Stimulated activated CD4-positive, alpha-beta T cell treated with anti-CD3 and anti-CD28 coated beads, TNF-alpha, amount 100 ng/mL, for 24 hours (primary cell): ENCODE data around the gene C18orf63.

Source experiments
- DNase-seq, 3 experiments: peaks; one replicate each; pipeline ENCODE4 v3.0.0-alpha.2; 2020; ENCODE audit warnings: low read depth in 3 of 3

Gene C18orf63

DNA sequence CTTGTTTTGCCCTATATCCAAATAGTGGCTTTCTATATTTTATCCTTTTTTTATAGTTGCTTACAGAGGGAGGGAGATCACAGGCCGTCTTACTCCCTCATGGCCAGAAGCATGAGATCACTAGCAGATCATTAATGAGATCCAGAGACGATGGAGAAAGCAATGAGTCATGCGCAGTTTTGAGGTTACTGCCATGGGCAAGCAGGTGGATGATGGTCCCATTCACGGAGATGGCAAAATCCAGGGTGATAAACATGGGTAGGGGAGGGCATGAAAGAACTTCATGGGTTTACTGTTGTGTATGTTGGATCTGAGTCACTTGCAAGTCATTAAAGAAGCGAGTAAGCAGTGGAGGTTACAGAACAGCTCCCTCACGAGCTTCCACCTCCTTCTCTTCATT lies 60.4 kb downstream of the C18orf63 start:
- no peak for DNase-seq

DNA sequence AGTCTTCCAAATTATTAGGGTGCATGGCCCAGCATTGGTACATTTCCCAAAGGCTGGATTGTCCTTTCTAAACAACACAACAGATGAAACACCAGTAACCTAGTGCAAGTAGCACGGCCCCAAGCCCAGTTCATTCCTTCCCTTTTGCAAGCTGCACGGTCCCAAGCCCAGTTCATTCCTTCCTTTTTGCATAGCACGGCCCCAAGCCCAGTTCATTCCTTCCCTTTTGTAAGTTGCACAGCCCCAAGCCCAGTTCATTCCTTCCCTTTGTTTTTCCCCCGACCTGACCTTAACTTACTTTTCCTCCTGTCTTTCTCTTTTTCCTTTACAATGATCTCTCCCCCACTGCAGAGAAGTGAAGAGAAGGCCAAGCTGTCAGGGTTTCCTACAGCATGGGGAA lies 60.9 kb downstream of the C18orf63 start:
- no peak for DNase-seq

DNA sequence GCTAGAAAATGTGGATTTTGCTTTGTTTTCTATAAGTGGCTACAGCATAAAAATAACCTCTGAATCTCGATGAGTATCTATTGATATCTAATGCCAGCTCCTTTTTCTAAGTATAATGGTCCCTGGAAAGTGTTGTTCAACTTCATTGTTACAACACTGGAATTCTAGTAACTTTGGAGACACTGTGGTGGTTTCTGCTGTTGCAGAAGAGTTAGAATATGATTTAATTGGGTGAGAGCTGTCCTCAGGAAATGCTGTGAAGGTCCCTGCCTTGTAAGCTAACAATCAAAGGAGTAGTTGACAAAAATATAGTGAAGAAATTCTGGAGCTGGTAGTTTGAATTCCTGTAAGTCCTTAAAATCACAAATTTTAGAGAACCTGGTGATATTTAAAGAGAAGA lies 62.1 kb downstream of the C18orf63 start:
- no peak for DNase-seq

DNA sequence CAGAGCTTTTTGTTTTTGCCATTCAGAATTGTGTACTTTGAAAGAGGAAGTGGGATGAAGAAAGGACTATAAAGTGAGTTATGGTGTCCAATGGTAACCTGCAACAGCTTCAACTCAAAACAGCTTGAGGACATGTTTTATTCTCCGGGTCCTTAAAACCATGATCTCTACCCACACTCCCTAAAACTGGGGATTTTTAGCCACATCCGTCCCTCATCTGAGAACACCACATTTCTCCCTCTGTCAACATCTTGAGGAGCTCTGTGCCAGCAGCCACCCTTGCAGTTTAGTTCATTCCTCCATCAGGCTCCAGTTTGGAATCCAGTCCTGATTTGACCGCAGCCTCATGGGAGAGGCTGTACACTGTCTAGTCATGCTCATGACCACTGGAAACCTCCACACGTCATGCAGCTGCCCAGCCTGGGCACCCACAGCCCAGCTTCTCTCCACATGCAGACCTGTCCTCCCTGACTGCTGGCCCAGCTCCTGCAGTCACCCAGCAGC lies 62.6 kb downstream of the C18orf63 start:
- no peak for DNase-seq

DNA sequence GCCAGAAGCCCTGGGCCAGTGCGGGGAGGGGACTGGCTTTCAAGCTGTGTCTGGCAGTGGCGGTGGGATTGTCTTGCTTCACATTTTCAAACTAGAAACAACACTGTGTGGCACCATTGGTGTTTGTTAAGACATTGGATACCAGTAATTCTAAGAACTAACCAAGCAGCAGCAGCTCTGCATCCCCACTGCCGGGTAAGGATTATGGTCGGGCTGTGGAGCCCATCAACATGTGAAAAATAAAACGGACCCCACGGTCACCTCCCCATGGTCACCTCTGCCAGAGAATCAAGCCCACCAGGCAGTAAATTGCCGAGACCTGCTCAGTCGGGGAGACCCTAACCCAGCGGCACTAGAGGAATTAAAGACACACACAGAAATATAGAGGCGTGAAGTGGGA lies 65.3 kb downstream of the C18orf63 start:
- no peak for DNase-seq

DNA sequence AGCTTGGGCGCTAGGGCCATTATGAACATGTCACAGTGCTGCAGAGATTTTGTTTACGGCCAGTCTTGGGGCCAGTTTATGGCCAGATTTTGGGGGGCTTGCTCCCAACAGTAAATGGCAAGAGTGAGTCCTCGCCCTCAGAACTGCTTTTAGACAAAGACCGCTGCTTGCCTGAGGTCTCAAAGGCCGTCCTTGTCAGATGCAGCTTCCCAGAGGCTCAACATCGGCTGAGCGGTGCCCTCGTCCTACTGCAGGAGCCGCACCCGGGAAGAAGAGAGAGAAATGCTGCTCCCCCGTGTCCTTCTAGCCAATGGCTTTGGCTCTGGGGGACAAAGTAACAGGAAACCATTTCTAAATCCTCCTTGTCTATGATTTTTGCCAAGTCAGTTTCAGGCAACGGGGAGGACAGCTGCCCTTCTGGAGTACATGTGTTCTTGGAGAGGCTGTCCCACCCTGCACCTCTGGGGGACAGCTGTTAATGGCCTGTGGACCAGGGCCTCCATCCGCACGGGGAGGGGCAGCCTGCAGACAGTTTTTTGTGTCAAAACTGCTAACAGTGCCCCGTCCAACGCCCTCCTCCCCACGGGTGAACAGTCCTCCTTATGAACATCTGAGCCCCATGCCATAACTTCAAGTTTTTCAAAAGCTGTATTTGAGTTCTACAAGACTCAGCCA lies 66.1 kb downstream of the C18orf63 start:
- no peak for DNase-seq

DNA sequence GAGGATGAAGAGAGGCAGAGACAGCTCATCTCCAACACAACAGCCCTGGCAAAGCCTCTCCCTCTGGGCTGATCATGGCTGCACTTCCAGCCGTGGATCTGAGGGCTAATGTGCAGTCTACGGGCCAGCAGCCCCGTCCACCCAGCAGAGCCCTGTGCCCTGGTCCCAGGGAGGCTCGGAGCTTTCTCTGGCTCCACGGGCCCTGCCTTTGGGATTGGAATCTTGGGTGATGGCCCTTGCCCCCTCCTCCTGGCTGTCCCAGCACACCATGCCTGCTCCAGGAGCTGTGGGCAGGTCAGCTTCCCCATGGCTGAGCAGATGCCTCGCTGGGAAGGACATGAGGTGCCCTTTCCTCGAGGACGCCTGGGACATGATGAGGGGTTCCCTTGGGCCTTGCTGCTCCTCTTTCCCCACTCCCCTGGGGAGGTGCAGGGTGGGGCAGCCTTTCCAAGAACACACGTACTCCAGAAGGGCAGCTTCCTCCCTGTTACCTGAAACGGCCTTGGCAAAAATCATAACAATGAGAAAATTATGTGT lies 66.9 kb downstream of the C18orf63 start:
- DNase-seq: no peak

DNA sequence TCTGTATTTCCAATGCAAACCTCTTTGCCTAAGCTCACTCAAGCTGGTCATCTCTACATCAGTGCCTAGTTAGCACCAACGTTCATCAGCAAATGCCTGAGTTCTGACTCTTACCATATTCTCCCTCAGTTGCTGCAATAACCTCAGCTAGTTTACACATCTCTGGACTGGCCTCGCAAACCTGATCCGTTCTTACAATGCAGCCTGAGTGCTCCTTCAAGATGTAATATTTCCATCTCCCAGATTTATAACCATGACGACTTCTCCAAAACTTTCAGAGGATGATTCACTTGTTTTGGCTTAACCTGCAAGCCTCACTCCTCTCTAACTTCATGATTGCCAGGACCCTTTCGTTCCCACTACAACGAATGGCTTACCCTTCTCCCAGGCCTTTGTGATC lies 71.7 kb downstream of the C18orf63 start:
- DNase-seq: no peak

DNA sequence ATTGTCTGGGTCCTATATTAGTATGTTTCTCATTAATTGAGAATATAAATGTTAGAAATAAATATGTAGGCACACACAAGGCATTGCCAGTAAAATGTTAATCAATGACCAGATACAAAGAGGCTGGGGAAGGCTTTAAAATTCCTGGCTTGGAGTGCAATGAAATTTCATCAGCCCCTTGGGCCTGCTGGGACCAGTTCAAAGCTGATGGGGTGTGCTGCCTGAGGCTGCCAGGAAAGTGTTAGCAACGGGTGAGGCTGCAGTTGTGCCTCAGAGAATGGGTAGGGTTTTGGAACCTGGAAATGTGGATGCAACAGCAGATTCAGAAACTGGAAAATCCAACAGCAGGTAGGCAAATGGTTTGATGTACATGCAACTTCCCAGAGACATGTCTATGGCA lies 72.6 kb downstream of the C18orf63 start:
- DNase-seq: no peak

DNA sequence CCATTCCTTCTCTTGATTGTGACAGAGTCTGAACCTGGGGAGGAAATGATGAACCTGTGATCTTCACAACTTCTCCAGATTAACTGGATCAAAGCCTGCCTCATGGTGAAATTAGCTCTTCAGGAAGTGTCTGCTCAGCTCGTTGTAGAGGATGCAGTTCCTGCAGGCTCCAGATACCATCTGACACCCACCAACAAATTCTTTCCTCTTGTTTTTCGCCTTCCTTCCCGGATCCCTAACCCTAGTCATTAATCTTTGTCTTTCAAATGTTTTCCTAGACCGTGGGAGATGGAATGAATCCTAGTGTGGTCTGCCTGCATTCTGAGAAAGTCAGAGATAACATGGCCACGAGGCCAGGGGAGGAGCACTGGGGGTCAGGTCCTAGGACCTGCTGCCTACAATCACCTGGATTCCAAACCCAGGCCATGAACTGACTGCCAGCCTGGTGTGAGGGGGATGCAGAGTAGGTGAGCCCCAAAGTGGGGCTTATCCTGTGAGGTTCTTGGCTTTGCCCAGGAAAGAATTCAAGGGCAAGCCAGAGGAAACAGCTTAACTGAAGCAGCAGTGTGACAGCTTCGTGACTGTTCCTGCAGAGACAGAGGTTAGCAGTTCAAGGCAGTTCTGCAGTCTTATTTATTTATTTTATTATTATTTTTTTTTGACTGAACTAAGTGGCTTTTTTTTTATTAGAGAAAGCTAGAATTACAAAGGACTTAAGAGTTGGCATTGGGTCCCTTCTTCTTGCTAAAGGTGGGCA lies 73.7 kb downstream of the C18orf63 start:
- no peak for DNase-seq

DNA sequence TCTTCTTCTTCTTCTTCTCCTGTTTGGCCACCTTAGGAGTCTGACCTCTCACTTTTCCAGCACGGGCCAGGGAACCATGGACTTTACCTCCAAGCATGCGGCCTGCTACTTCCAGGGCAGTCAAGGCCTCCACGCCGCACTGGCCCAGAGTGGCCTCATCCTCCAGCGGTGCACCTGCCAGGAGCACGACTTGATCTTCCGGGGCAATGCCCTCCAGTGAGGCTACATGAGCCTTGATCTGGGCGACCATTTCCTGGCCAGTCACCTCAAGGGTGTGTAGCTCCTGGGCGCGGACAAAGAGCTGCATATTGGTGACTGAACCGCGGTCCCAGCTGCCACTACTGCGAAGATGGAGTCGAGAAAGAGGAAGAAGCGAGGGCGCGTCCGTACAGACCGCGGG lies 74.4 kb downstream of the C18orf63 start:
- DNase-seq: no peak

DNA sequence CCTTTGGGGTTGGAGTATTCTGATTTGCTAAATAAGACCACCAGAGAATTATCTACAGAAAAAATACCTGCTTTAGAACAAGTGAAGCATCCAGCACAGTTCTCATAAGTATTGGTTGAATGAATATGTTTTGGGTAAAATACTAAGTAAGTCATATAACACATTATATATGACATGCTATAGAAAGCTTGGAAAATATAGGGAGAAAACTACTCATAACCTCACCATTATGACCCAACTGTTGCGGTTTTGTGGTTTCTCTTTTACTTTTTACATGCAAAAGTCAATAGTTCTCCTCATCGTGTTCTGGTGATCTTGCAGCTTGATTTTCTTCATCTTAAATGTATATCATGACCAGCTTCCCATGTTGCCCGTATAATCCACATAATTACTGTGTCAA lies 75.3 kb downstream of the C18orf63 start:
- no peak for DNase-seq

DNA sequence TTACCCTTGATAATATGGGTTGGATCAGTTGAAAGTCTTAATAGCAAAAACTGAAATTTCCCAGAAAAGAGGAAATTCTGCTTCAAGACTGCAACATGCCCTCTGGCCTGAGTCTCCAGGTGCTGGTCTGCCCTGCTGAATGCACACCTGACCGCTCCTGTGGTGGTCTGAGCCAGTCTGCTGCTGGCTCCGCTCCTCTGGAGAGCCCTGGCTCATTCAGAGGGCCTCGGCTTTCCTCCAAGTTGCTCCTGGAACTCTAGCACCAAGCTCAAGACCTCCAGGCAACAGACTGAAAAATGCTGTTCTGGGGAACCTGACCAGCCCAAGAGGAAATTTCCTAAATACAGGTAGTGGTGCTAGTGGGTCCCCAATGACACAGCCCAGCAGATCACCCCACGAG lies 76.7 kb downstream of the C18orf63 start:
- no peak for DNase-seq

DNA sequence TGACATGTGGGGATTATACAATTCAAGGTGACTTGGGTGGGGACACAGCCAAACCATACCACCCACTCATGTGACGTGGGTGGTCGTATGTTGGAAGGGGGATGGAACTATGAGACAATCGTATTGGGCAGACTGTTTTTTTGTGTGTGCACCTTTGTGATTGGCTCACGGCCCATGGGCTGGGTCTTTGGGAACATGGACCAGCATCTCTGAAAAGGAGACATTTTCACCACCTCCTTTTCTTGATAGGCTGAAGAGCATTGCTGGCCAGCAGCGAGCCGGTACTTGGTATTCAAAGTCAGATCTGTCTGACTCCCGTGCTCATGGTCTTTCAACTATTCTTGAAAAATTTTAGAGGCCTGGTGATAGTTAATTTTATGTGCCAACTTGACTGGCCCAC lies 79.4 kb downstream of the C18orf63 start:
- DNase-seq: no peak

DNA sequence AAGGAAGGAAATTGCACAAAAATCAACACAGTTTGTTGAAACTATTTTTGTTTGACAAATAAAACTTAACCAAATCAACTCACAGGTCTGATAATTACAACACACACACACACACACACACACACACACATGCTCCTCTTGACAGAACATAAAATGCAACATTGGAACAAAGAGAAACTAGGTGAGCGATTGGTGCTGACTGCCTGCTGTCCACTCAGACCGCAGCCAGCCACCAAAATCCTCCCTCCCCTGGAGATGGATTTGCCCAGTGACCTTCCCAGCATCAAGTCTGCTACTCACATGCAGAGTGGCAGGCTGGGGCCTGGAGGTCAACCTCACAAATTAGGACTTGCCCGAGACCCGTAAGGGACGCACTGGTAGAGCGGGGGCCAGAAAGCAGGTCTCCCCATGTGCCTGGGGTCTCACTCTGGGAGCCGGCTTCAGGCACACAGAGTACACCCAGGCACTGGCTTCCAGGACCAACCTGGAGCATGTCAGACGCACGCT lies 80.1 kb downstream of the C18orf63 start:
- DNase-seq: no peak

DNA sequence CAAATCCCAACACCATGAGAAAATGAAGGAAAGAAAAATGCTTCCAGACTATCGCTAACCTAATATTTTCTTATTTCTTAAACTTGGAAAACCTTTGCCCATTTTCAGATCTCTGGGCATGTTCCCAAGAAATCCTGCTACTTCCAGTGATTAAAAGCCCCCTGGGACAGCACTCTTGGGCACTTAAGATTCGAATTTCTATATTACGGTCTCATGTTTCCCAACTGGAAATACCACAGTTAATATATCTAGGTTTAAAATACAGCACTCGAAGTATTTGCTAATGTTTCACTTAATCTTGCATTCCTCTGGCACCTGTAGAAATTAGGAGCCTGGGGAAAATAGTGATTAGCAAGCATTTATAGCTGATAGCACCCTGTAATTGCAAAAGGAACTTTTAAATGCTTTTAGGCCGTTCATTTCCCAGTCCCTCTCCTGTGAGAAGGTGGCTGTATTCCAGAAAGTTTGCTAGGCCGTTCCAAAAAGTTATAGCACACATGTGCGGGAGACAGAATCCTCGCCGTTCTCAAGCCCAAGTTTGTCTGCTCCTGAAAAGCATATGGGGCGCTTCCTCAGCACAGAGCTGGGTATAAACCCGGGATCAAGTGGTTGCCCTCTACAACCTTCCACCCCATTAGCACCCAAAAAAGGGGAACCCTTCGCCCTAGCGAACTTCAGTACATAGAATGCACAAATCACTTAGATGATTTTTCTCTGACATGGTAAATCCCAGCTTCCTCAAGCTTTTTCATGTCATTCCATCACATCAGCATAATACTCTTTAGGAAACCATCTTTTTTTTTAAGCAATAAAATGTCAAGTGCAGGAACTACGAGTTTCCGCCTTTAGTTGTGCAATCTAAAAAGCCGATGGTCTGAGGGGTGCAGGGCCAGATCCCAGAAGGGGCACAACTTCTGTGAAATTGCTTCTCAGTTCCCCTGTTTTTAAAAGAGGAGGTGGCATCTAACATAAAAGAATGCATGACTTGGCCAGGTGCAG lies 80.8 kb downstream of the C18orf63 start:
- DNase-seq: no peak

DNA sequence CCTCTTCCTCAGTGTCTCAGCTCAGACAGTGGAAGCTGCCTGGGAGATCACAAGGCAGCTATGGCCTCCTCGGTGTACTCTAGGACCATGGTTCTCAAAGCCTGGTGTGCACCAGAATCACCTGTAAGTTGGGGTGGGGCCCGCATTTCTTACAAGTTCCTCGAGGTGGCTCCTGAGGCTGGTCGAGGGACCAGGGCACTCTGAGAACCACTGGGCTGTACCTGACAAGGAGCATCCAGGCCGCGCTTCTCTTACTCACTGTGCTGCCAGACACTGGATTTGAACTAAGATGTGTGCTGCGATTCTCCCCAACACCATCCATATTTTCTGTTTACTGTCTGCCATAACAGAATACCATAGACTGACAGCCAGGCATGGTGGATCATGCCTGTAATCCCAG lies 81.9 kb downstream of the C18orf63 start:
- no peak for DNase-seq

DNA sequence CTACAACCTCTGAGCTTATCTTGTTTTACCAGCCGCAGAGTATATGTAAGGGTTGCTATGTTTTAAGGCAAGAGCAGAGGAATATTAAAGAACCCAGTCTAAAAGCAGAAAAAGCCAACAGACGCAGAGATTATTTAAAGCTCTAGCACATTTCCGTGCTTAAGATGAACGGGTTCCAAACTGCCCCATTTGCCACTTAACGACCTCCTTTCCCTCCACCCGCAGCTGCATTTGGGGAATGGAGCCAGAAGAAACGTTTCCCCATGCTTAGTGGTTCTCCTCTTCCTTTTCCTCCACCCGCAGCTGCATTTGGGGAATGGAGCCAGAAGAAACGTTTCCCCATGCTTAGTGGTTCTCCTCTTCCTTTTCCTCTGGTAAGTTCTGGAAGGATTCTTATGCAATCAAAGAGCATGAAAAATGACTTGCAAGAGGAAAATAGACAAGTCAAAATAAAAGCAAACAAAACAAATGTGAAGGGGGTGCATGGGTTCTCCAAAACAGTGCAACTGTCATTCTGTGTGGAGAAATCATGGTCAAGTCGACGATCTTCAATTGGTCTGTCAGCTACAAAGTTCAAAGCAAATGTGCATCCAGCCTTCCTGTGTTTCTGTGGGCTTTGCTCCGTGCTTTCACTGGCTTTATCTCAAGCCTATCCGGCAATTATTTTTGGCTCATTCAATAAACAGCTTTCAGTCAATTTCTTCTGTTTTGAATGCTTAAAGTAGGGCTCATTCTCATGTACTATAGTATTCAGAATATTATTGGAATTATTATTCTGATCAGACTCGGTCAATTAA lies 83.7 kb downstream of the C18orf63 start:
- no peak for DNase-seq

DNA sequence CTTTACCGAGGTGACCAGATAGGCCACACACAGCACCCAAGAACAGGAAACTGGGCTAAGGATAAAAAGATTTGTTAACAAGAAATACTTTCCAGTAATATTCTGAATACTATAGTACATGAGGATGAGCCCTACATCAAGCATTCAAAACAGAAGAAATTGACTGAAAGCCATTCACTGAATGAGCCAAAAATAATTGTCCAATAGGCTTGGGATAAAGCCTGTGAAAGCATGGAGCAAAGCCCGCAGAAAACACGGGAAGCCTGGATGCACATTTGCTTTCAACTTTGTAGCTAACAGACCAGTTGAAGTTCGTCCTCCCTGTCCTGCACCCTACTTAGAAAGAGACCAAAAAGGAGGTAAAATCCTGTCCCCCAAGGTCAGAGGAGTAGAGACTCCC lies 85.2 kb downstream of the C18orf63 start:
- no peak for DNase-seq

DNA sequence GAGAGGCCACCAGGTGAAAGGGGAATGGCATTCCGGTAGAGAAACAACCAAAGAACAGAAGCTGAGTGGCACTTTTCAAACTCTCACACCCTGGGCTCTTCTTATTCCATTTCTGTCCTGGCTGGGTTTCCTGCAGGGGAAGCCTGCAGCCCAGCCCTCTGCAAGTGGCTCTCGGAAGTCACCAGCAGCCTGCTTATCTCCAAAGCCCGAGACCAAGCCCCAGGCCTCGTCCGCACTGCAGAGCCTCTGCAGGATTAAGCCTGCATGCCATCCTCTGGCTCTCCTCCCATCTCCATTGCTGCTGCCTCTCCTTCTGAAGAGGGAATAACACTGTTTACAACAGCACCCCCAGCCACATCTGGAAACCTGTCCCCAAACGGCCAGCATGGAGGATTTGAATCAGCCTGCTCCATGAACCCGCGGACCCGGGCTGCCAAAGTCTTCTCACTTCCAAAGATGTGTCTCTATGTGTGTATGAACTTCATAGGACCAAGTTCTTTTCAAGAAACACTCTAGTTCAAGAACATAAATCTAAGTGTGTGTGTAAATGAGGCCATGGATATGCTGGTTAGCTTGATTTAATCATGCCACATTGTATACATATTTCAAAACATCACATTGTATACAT lies 87.3 kb downstream of the C18orf63 start:
- no peak for DNase-seq
